PC-3 (cell line): Measurements from ENCODE around the gene TPP2.

Source experiments
- EZH2phosphoT487 ChIP-seq: fragments of 300-600 bp; sonication (generic); IDR thresholded peaks from 2 replicates; pipeline ENCODE4 v1.6.1; 2018; ENCODE audit warnings: mild to moderate bottlenecking, antibody characterized with exemption, low read length, borderline replicate concordance
- TF ChIP-seq, protein P1 (sequence below): fragments of 300-600 bp; sonication (generic); conservative IDR thresholded peaks from 2 replicates; pipeline ENCODE4 v1.5.1; 2017; ENCODE audit warnings: antibody characterized with exemption, low read depth, mild to moderate bottlenecking, low read length

DNA sequence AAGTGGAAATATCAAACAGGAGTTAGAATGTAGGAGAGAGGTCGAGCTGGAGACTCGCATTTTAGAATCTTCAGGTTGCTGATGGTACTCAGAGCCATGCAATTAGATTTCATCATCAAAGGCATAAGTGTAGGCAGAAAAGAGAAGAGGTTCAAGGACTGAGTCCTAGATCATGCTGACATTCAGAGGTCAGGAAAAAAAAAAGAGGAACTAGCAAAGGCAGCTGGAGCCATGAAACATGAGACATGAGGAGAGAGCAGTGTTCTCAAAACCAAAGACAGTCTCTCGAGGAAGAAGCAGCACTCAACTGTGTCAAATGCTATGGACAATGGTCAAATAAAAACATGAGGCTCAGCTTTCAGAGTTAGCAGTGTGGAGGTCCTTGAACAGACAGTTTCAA, 12.4 kb upstream of the TPP2 start:
- TF ChIP-seq, protein P1, sequence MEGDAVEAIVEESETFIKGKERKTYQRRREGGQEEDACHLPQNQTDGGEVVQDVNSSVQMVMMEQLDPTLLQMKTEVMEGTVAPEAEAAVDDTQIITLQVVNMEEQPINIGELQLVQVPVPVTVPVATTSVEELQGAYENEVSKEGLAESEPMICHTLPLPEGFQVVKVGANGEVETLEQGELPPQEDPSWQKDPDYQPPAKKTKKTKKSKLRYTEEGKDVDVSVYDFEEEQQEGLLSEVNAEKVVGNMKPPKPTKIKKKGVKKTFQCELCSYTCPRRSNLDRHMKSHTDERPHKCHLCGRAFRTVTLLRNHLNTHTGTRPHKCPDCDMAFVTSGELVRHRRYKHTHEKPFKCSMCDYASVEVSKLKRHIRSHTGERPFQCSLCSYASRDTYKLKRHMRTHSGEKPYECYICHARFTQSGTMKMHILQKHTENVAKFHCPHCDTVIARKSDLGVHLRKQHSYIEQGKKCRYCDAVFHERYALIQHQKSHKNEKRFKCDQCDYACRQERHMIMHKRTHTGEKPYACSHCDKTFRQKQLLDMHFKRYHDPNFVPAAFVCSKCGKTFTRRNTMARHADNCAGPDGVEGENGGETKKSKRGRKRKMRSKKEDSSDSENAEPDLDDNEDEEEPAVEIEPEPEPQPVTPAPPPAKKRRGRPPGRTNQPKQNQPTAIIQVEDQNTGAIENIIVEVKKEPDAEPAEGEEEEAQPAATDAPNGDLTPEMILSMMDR: no peak
- no peak for TF ChIP-seq EZH2phosphoT487
